Activated T-helper 17 cell treated with anti-CD3 and anti-CD28 coated beads, Interleukin-2, amount 50 U/mL, for 72 hours (primary cell): ENCODE data around the gene OR4D9. TPM values are rescaled to one million over a fixed set of nuclear protein-coding genes. Genes with fewer than 3 reads are reported as not detected.
A peak's percentile ranks its signal among the peaks of the same experiment; 100 is the strongest.
"Not testable (repeated sequence)": the region's sequence is repeated elsewhere in the genome, so short reads cannot be mapped to it uniquely, and the experiment has no call there.

Experiments
- ATAC-seq: fragments of 150-1000 bp; cut with Tn5 transposase; replicated peaks from 2 replicates; pipeline ENCODE4 v1.10.0; 2021; ENCODE audit warnings: mild to moderate bottlenecking, moderate library complexity
- H3K27ac Mint-ChIP-seq: one replicate; pipeline ENCODE4 v1.8.0; 2022; ENCODE audit warnings: mixed read lengths
- H3K27me3 Mint-ChIP-seq: one replicate; pipeline ENCODE4 v1.8.0; 2022; ENCODE audit warnings: mixed read lengths
- H3K36me3 Mint-ChIP-seq: one replicate; pipeline ENCODE4 v1.8.0; 2022; ENCODE audit warnings: low read depth, mild to moderate bottlenecking, mixed read lengths
- H3K4me1 Mint-ChIP-seq: one replicate; pipeline ENCODE4 v1.8.0; 2022; ENCODE audit warnings: mixed read lengths
- H3K4me3 Mint-ChIP-seq: one replicate; pipeline ENCODE4 v1.8.0; 2022; ENCODE audit warnings: mild to moderate bottlenecking, mixed read lengths
- H3K9me3 Mint-ChIP-seq: one replicate; pipeline ENCODE4 v1.8.0; 2022; ENCODE audit warnings: mixed read lengths
- total RNA-seq, 2 donors: library from RNA; stranded (reverse); gene quantifications; one replicate each; pipeline ENCODE4 v1.2.3, GENCODE V29; 2022

The OR4D9 gene
- not detected for total RNA-seq

- Mint-ChIP-seq H3K9me3 (no peaks in the 10 kb centered on the region), H3K27me3 (peaks cover 13% of the 10 kb centered on the region), H3K4me3 (peak within 1 kb of the TSS; percentile 2), H3K4me1 (peaks cover 6% of the 10 kb centered on the region), H3K36me3 (no peaks in the 10 kb centered on the region), H3K27ac (no peak within 1 kb of the TSS)
- peak; percentile 48 for ATAC-seq
Measured at GRCh38 chr11:59510941-59511589, at the start of gene OR4D9. Gene OR4D9 (plus strand): TSS chr11:59511539. CDS start chr11:59514913, 3,374 bp downstream.

- Mint-ChIP-seq H3K4me1 (no peaks in the 10 kb centered on the region), H3K27me3 (peaks cover 39% of the 10 kb centered on the region), H3K4me3 (no peak overlapping the region), H3K27ac (no peak overlapping the region), H3K36me3 (no peaks in the 10 kb centered on the region), H3K9me3 (no peaks in the 10 kb centered on the region)
- no peak for ATAC-seq
Measured at GRCh38 chr11:59463190-59463641, 48.1 kb upstream of the OR4D9 start.

- no peak within 1 kb of the TSS for H3K4me3 Mint-ChIP-seq
- no peak within 1 kb of the TSS for H3K27ac Mint-ChIP-seq
- no peaks in the 10 kb centered on the region for H3K36me3 Mint-ChIP-seq
- ATAC-seq = no peak
- H3K9me3 Mint-ChIP-seq = no peaks in the 10 kb centered on the region
- H3K4me1 Mint-ChIP-seq = no peaks in the 10 kb centered on the region
- H3K27me3 Mint-ChIP-seq = peaks cover 37% of the 10 kb centered on the region
Measured at GRCh38 chr11:59473015-59473414, 38.3 kb upstream of the OR4D9 start, which contains the start of gene OR4D10. Gene OR4D10 (plus strand): TSS chr11:59473315. CDS start chr11:59477430, 4,115 bp downstream.

GRCh38 chr11:59475176-59475575, 36.2 kb upstream of the OR4D9 start:
- no peaks in the 10 kb centered on the region for H3K4me1 Mint-ChIP-seq
- H3K27me3 Mint-ChIP-seq = peaks cover 39% of the 10 kb centered on the region
- no peak overlapping the region for H3K4me3 Mint-ChIP-seq
- no peak overlapping the region for H3K27ac Mint-ChIP-seq
- no peak for ATAC-seq
- H3K9me3 Mint-ChIP-seq = no peaks in the 10 kb centered on the region
- no peaks in the 10 kb centered on the region for H3K36me3 Mint-ChIP-seq

- Mint-ChIP-seq H3K27me3 (peaks cover 17% of the 10 kb centered on the region), H3K4me1 (no peaks in the 10 kb centered on the region), H3K36me3 (no peaks in the 10 kb centered on the region), H3K4me3 (no peak overlapping the region), H3K27ac (no peak overlapping the region), H3K9me3 (no peaks in the 10 kb centered on the region)
- ATAC-seq = no peak
Measured at GRCh38 chr11:59479906-59480305, 31.4 kb upstream of the OR4D9 start.

GRCh38 chr11:59480359-59480758, 31.0 kb upstream of the OR4D9 start:
- H3K27me3 Mint-ChIP-seq = peaks cover 16% of the 10 kb centered on the region
- no peaks in the 10 kb centered on the region for H3K9me3 Mint-ChIP-seq
- no peak overlapping the region for H3K4me3 Mint-ChIP-seq
- no peaks in the 10 kb centered on the region for H3K4me1 Mint-ChIP-seq
- H3K36me3 Mint-ChIP-seq = no peaks in the 10 kb centered on the region
- H3K27ac Mint-ChIP-seq = no peak overlapping the region
- ATAC-seq = no peak

GRCh38 chr11:59501931-59502330, 9.4 kb upstream of the OR4D9 start:
- no peaks in the 10 kb centered on the region for H3K9me3 Mint-ChIP-seq

GRCh38 chr11:59503276-59503675, 8.1 kb upstream of the OR4D9 start, which contains the start of gene OR4D11:
Gene OR4D11 (plus strand): TSS chr11:59503576. CDS start chr11:59503576, 0 bp downstream.
- Mint-ChIP-seq H3K4me3 (no peak within 1 kb of the TSS), H3K27me3 (peaks cover 27% of the 10 kb centered on the region), H3K4me1 (no peaks in the 10 kb centered on the region), H3K36me3 (no peaks in the 10 kb centered on the region), H3K9me3 (no peaks in the 10 kb centered on the region), H3K27ac (no peak within 1 kb of the TSS)
- ATAC-seq = no peak

More at GRCh38 chr11:59501931-59502330, 9.4 kb upstream of the OR4D9 start:
- peak; percentile 46 for ATAC-seq
- H3K4me3 Mint-ChIP-seq = no peak overlapping the region
- peaks cover 29% of the 10 kb centered on the region for H3K27me3 Mint-ChIP-seq
- H3K4me1 Mint-ChIP-seq = no peaks in the 10 kb centered on the region
- no peak overlapping the region for H3K27ac Mint-ChIP-seq
- H3K36me3 Mint-ChIP-seq = no peaks in the 10 kb centered on the region

- H3K27me3 Mint-ChIP-seq = peaks cover 13% of the 10 kb centered on the region
- peaks cover 6% of the 10 kb centered on the region for H3K4me1 Mint-ChIP-seq
- no peak overlapping the region for H3K4me3 Mint-ChIP-seq
- no peaks in the 10 kb centered on the region for H3K9me3 Mint-ChIP-seq
- H3K27ac Mint-ChIP-seq = no peak overlapping the region
- ATAC-seq = no peak
- no peaks in the 10 kb centered on the region for H3K36me3 Mint-ChIP-seq
Measured at GRCh38 chr11:59511675-59512074, 336 bp downstream of the OR4D9 start.

- H3K27me3 Mint-ChIP-seq = peaks cover 12% of the 10 kb centered on the region
- not testable (repeated sequence) for ATAC-seq, H3K4me3 Mint-ChIP-seq, H3K4me1 Mint-ChIP-seq, H3K9me3 Mint-ChIP-seq, H3K27ac Mint-ChIP-seq, H3K36me3 Mint-ChIP-seq
Measured at GRCh38 chr11:59520139-59520538, 8.8 kb downstream of the OR4D9 start.

- no peaks in the 10 kb centered on the region for H3K36me3 Mint-ChIP-seq
- H3K4me1 Mint-ChIP-seq = no peaks in the 10 kb centered on the region
- H3K4me3 Mint-ChIP-seq = no peak overlapping the region
- H3K9me3 Mint-ChIP-seq = no peaks in the 10 kb centered on the region
- no peak overlapping the region for H3K27ac Mint-ChIP-seq
- peaks cover 8% of the 10 kb centered on the region for H3K27me3 Mint-ChIP-seq
- ATAC-seq = no peak
Measured at GRCh38 chr11:59520741-59521140, 9.4 kb downstream of the OR4D9 start.

- H3K4me3 Mint-ChIP-seq = no peak overlapping the region
- H3K9me3 Mint-ChIP-seq = no peaks in the 10 kb centered on the region
- no peaks in the 10 kb centered on the region for H3K4me1 Mint-ChIP-seq
- no peak for ATAC-seq
- peaks cover 8% of the 10 kb centered on the region for H3K27me3 Mint-ChIP-seq
- H3K36me3 Mint-ChIP-seq = no peaks in the 10 kb centered on the region
- no peak overlapping the region for H3K27ac Mint-ChIP-seq
Measured at GRCh38 chr11:59523541-59523940, 12.2 kb downstream of the OR4D9 start.

GRCh38 chr11:59528711-59529110, 17.4 kb downstream of the OR4D9 start:
- no peaks in the 10 kb centered on the region for H3K4me1 Mint-ChIP-seq
- H3K27ac Mint-ChIP-seq = no peak overlapping the region
- H3K9me3 Mint-ChIP-seq = no peaks in the 10 kb centered on the region
- H3K4me3 Mint-ChIP-seq = no peak overlapping the region
- H3K36me3 Mint-ChIP-seq = no peaks in the 10 kb centered on the region
- no peak for ATAC-seq
- no peaks in the 10 kb centered on the region for H3K27me3 Mint-ChIP-seq

GRCh38 chr11:59532620-59533019, 21.3 kb downstream of the OR4D9 start:
- no peak for ATAC-seq
- Mint-ChIP-seq H3K9me3 (no peaks in the 10 kb centered on the region), H3K4me3 (no peak overlapping the region), H3K27ac (no peak overlapping the region), H3K27me3 (no peaks in the 10 kb centered on the region), H3K4me1 (no peaks in the 10 kb centered on the region), H3K36me3 (no peaks in the 10 kb centered on the region)

- Mint-ChIP-seq H3K36me3 (no peaks in the 10 kb centered on the region), H3K4me3 (no peak overlapping the region), H3K4me1 (no peaks in the 10 kb centered on the region), H3K27me3 (no peaks in the 10 kb centered on the region), H3K9me3 (no peaks in the 10 kb centered on the region), H3K27ac (no peak overlapping the region)
- ATAC-seq = no peak
Measured at GRCh38 chr11:59534676-59535075, 23.3 kb downstream of the OR4D9 start.
